ENCODE results near the gene UBR7.
"Not testable (repeated sequence)": the region's sequence is repeated elsewhere in the genome, so short reads cannot be mapped to it uniquely, and the experiment has no call there.

The UBR7 gene

GRCh38 chr14:93195316-93195999 is 11.6 kb upstream of the UBR7 start:
- DNase-seq, result no peak

- no peak for DNase-seq
Measured at GRCh38 chr14:93199031-93199430, 8.0 kb upstream of the UBR7 start.

GRCh38 chr14:93200553-93200952 is 6.5 kb upstream of the UBR7 start:
- DNase-seq, result no peak

GRCh38 chr14:93201155-93201704 is 5.8 kb upstream of the UBR7 start:
- no peak for DNase-seq

GRCh38 chr14:93207468-93208308 is 632 bp downstream of the UBR7 start:
- DNase-seq, result peak; percentile 51

- DNase-seq, result no peak
Measured at GRCh38 chr14:93212432-93212831, 5.4 kb downstream of the UBR7 start.

GRCh38 chr14:93214598-93214997 is 7.5 kb downstream of the UBR7 start:
- no peak for DNase-seq

- peak; percentile 46 for DNase-seq
Measured at GRCh38 chr14:93219103-93219726, 12.2 kb downstream of the UBR7 start.

GRCh38 chr14:93220509-93220908 is 13.5 kb downstream of the UBR7 start:
- no peak for DNase-seq

- DNase-seq, result no peak
Measured at GRCh38 chr14:93223565-93223964, 16.5 kb downstream of the UBR7 start.

GRCh38 chr14:93228550-93228949 is 21.5 kb downstream of the UBR7 start:
- no peak for DNase-seq

- DNase-seq, result no peak
Measured at GRCh38 chr14:93230539-93230938, 23.5 kb downstream of the UBR7 start.

GRCh38 chr14:93231129-93231979 is 24.3 kb downstream of the UBR7 start:
- peak; percentile 60 for DNase-seq

- DNase-seq, result no peak
Measured at GRCh38 chr14:93232159-93232558, 25.1 kb downstream of the UBR7 start.

- not testable (repeated sequence) for DNase-seq
Measured at GRCh38 chr14:93233078-93233477, 26.0 kb downstream of the UBR7 start.

GRCh38 chr14:93234798-93235197 is 27.7 kb downstream of the UBR7 start:
- peak; percentile 1 for DNase-seq

- no peak for DNase-seq
Measured at GRCh38 chr14:93239869-93240677, 33.0 kb downstream of the UBR7 start.

GRCh38 chr14:93240678-93241000 is 33.6 kb downstream of the UBR7 start:
- no peak for DNase-seq

- DNase-seq, result no peak
Measured at GRCh38 chr14:93245764-93246420, 38.8 kb downstream of the UBR7 start.

GRCh38 chr14:93246534-93246933 is 39.5 kb downstream of the UBR7 start:
- DNase-seq, result no peak

GRCh38 chr14:93249128-93249831 is 42.2 kb downstream of the UBR7 start:
- no peak for DNase-seq

All from NCI-H146 (cell line).